ENCODE data around the gene GPATCH4.

- TF ChIP-seq POLR2A (IDR thresholded peaks at IDR 0.05) (no peak), CTCF (IDR thresholded peaks at IDR 0.05) (no peak)
Measured at GRCh38 chr1:156624814-156625435, 23.6 kb upstream of the GPATCH4 start.

Measured in heart left ventricle (tissue), 13 donors.